ENCODE data around the gene DNAJC5. TPM values are rescaled to one million over a fixed set of nuclear protein-coding genes. Genes with fewer than 3 reads are reported as not detected.

DNAJC5 gene
- total RNA-seq, 1 experiment from 2014 or later = 48.5 TPM

- Histone ChIP-seq H3K4me1 (replicated peaks) (no peaks in the 10 kb centered on the region), H3K4me3 (no peak overlapping the region), H3K27me3 (replicated peaks) (no peaks in the 10 kb centered on the region), H3K9me3 (replicated peaks) (no peaks in the 10 kb centered on the region), H3K27ac (no peak overlapping the region), H3K36me3 (peaks cover 72% of the 10 kb centered on the region)
- DNase-seq (ENCODE audit: low read depth in 1 of 2, low spot score in 2 of 2) = no peak
Measured at GRCh38 chr20:63940472-63941266, 45.7 kb downstream of the DNAJC5 start.

GRCh38 chr20:63941282-63942081, 46.6 kb downstream of the DNAJC5 start:
- DNase-seq (ENCODE audit: low read depth in 1 of 2, low spot score in 2 of 2) = no peak
- no peak overlapping the region for H3K4me3 ChIP-seq
- H3K27ac ChIP-seq = no peak overlapping the region
- H3K9me3 ChIP-seq (replicated peaks) = no peaks in the 10 kb centered on the region
- H3K36me3 ChIP-seq = peaks cover 74% of the 10 kb centered on the region
- H3K27me3 ChIP-seq (replicated peaks) = no peaks in the 10 kb centered on the region
- no peaks in the 10 kb centered on the region for H3K4me1 ChIP-seq (replicated peaks)

- peaks cover 73% of the 10 kb centered on the region for H3K36me3 ChIP-seq
- H3K27ac ChIP-seq = no peak overlapping the region
- no peak overlapping the region for H3K4me3 ChIP-seq
- DNase-seq (ENCODE audit: low read depth in 1 of 2, low spot score in 2 of 2) = no peak
- no peaks in the 10 kb centered on the region for H3K4me1 ChIP-seq (replicated peaks)
- H3K9me3 ChIP-seq (replicated peaks) = no peaks in the 10 kb centered on the region
- no peaks in the 10 kb centered on the region for H3K27me3 ChIP-seq (replicated peaks)
Measured at GRCh38 chr20:63942250-63942951, 47.5 kb downstream of the DNAJC5 start.

GRCh38 chr20:63942969-63943807, 48.3 kb downstream of the DNAJC5 start:
- Histone ChIP-seq H3K9me3 (replicated peaks) (no peaks in the 10 kb centered on the region), H3K4me3 (no peak overlapping the region), H3K27ac (no peak overlapping the region), H3K36me3 (peaks cover 73% of the 10 kb centered on the region), H3K27me3 (replicated peaks) (no peaks in the 10 kb centered on the region), H3K4me1 (replicated peaks) (no peaks in the 10 kb centered on the region)
- DNase-seq (ENCODE audit: low read depth in 1 of 2, low spot score in 2 of 2) = no peak

- no peak for DNase-seq (ENCODE audit: low read depth in 1 of 2, low spot score in 2 of 2)
- Histone ChIP-seq H3K4me3 (no peak overlapping the region), H3K4me1 (replicated peaks) (peaks cover 2% of the 10 kb centered on the region), H3K36me3 (peaks cover 71% of the 10 kb centered on the region), H3K27me3 (replicated peaks) (no peaks in the 10 kb centered on the region), H3K9me3 (replicated peaks) (no peaks in the 10 kb centered on the region), H3K27ac (no peak overlapping the region)
Measured at GRCh38 chr20:63943808-63944077, 48.8 kb downstream of the DNAJC5 start.

GRCh38 chr20:63944078-63944941, 49.4 kb downstream of the DNAJC5 start:
- no peak overlapping the region for H3K27ac ChIP-seq
- no peak for DNase-seq (ENCODE audit: low read depth in 1 of 2, low spot score in 2 of 2)
- H3K9me3 ChIP-seq (replicated peaks) = no peaks in the 10 kb centered on the region
- H3K27me3 ChIP-seq (replicated peaks) = no peaks in the 10 kb centered on the region
- H3K4me1 ChIP-seq (replicated peaks) = peaks cover 8% of the 10 kb centered on the region
- no peak overlapping the region for H3K4me3 ChIP-seq
- H3K36me3 ChIP-seq = peaks cover 66% of the 10 kb centered on the region

- no peaks in the 10 kb centered on the region for H3K27me3 ChIP-seq (replicated peaks)
- H3K9me3 ChIP-seq (replicated peaks) = no peaks in the 10 kb centered on the region
- peaks cover 9% of the 10 kb centered on the region for H3K4me1 ChIP-seq (replicated peaks)
- peaks cover 65% of the 10 kb centered on the region for H3K36me3 ChIP-seq
- DNase-seq (ENCODE audit: low read depth in 1 of 2, low spot score in 2 of 2) = no peak
- H3K4me3 ChIP-seq = no peak overlapping the region
- H3K27ac ChIP-seq = no peak overlapping the region
Measured at GRCh38 chr20:63945031-63945658, 50.2 kb downstream of the DNAJC5 start.

GRCh38 chr20:63945921-63946920, 51.3 kb downstream of the DNAJC5 start:
- H3K9me3 ChIP-seq (replicated peaks) = no peaks in the 10 kb centered on the region
- H3K4me3 ChIP-seq = no peak overlapping the region
- H3K36me3 ChIP-seq = peaks cover 58% of the 10 kb centered on the region
- H3K27me3 ChIP-seq (replicated peaks) = no peaks in the 10 kb centered on the region
- no peak overlapping the region for H3K27ac ChIP-seq
- no peak for DNase-seq (ENCODE audit: low read depth in 1 of 2, low spot score in 2 of 2)
- H3K4me1 ChIP-seq (replicated peaks) = peaks cover 9% of the 10 kb centered on the region

GRCh38 chr20:63946986-63947637, 52.2 kb downstream of the DNAJC5 start:
- DNase-seq (ENCODE audit: low read depth in 1 of 2, low spot score in 2 of 2) = no peak
- H3K36me3 ChIP-seq = peaks cover 54% of the 10 kb centered on the region
- H3K4me1 ChIP-seq (replicated peaks) = peaks cover 9% of the 10 kb centered on the region
- H3K4me3 ChIP-seq = no peak overlapping the region
- H3K27me3 ChIP-seq (replicated peaks) = no peaks in the 10 kb centered on the region
- H3K9me3 ChIP-seq (replicated peaks) = no peaks in the 10 kb centered on the region
- no peak overlapping the region for H3K27ac ChIP-seq

- Histone ChIP-seq H3K4me1 (replicated peaks) (peaks cover 9% of the 10 kb centered on the region), H3K9me3 (replicated peaks) (no peaks in the 10 kb centered on the region), H3K27ac (no peak overlapping the region), H3K27me3 (replicated peaks) (no peaks in the 10 kb centered on the region), H3K36me3 (peaks cover 55% of the 10 kb centered on the region), H3K4me3 (no peak overlapping the region)
- no peak for DNase-seq (ENCODE audit: low read depth in 1 of 2, low spot score in 2 of 2)
Measured at GRCh38 chr20:63947638-63948456, 52.9 kb downstream of the DNAJC5 start.

Data from SJSA1 (cell line).